MM.1S (cell line): ENCODE data around the gene STX7.

Source experiments
- DNase-seq: peaks from one replicate; pipeline ENCODE4 v3.0.0-alpha.2; 2015
- H2AFZ ChIP-seq: fragments of 300-600 bp; sonication (generic); 2 replicates; pipeline ENCODE4 v1.6.0; 2016; ENCODE audit warnings: antibody characterized with exemption, low read length
- H3F3A ChIP-seq: fragments of 300-600 bp; sonication (generic); 2 replicates; pipeline ENCODE4 v1.6.1; 2016; ENCODE audit warnings: mild to moderate bottlenecking, antibody characterized with exemption, low read length, moderate library complexity, mixed read lengths; ENCODE audit not compliant: insufficient read depth
- H3K27ac ChIP-seq: fragments of 300-600 bp; sonication (generic); 2 replicates; pipeline ENCODE4 v1.5.1; 2016; ENCODE audit warnings: mild to moderate bottlenecking, low read length
- H3K27me3 ChIP-seq: fragments of 300-600 bp; sonication (generic); replicated peaks from 2 replicates; pipeline ENCODE4 v1.6.0; 2016; ENCODE audit warnings: low read length; ENCODE audit not compliant: insufficient read depth
- H3K36me3 ChIP-seq: fragments of 300-600 bp; sonication (generic); replicated peaks from 2 replicates; pipeline ENCODE4 v1.6.1; 2016; ENCODE audit warnings: mild to moderate bottlenecking, low read length, mixed read lengths; ENCODE audit not compliant: insufficient read depth
- H3K4me1 ChIP-seq: fragments of 300-600 bp; sonication (generic); 2 replicates; pipeline ENCODE4 v1.6.1; 2016; ENCODE audit warnings: low read length, mixed read lengths
- H3K4me2 ChIP-seq: fragments of 300-600 bp; sonication (generic); 2 replicates; pipeline ENCODE4 v1.6.0; 2016; ENCODE audit warnings: low read depth, low read length
- H3K4me3 ChIP-seq: fragments of 300-600 bp; sonication (generic); 2 replicates; pipeline ENCODE4 v1.5.1; 2016; ENCODE audit warnings: low read length, mixed read lengths
- H3K79me2 ChIP-seq: fragments of 300-600 bp; sonication (generic); 2 replicates; pipeline ENCODE4 v1.6.1; 2016; ENCODE audit warnings: mixed run types, low read length, mixed read lengths
- H3K9ac ChIP-seq: fragments of 300-600 bp; sonication (generic); 2 replicates; pipeline ENCODE4 v1.6.1; 2016; ENCODE audit warnings: low read length, mixed read lengths
- H3K9me2 ChIP-seq: fragments of 300-600 bp; sonication (generic); replicated peaks from 2 replicates; pipeline ENCODE4 v1.6.1; 2016; ENCODE audit warnings: mild to moderate bottlenecking, low read length, mixed read lengths; ENCODE audit not compliant: insufficient read depth
- H3K9me3 ChIP-seq: fragments of 300-600 bp; sonication (generic); replicated peaks from 2 replicates; pipeline ENCODE4 v1.6.1; 2016; ENCODE audit warnings: mild to moderate bottlenecking, low read length, mixed read lengths; ENCODE audit not compliant: insufficient read depth
- H4K20me1 ChIP-seq: fragments of 300-600 bp; sonication (generic); 2 replicates; pipeline ENCODE4 v1.6.1; 2016; ENCODE audit warnings: mild to moderate bottlenecking, low read length, moderate library complexity, mixed read lengths; ENCODE audit not compliant: insufficient read depth
- EZH2 ChIP-seq: fragments of 300-600 bp; sonication (generic); optimal IDR thresholded peaks from 2 replicates; pipeline ENCODE3; 2017; ENCODE audit warnings: low read depth, mild to moderate bottlenecking, antibody characterized with exemption, low read length, mixed read lengths
- EZH2phosphoT487 ChIP-seq: fragments of 300-600 bp; sonication (generic); IDR thresholded peaks from 2 replicates; pipeline ENCODE4 v1.6.1; 2018; ENCODE audit warnings: antibody characterized with exemption, low read length
- TF ChIP-seq, protein P1 (sequence below): fragments of 300-600 bp; sonication (generic); IDR thresholded peaks from 2 replicates; pipeline ENCODE4 v1.5.1; 2016; ENCODE audit warnings: antibody characterized with exemption, low read length, mixed read lengths

Gene STX7

GRCh38 chr6:132527791-132528190 is 14.9 kb upstream of the STX7 start:
- Histone ChIP-seq H3K4me2 (no peak overlapping the region), H3K9me3 (no peaks in the 10 kb centered on the region), H2AFZ (no peak overlapping the region), H3K27ac (no peak overlapping the region), H3K4me1 (no peaks in the 10 kb centered on the region), H3K9ac (no peak overlapping the region), H3K9me2 (no peaks in the 10 kb centered on the region), H3K4me3 (no peak overlapping the region), H3K79me2 (no peaks in the 10 kb centered on the region), H3F3A (no peaks in the 10 kb centered on the region), H3K27me3 (no peaks in the 10 kb centered on the region), H4K20me1 (no peaks in the 10 kb centered on the region), H3K36me3 (no peaks in the 10 kb centered on the region)
- DNase-seq, result no peak
- no peak for TF ChIP-seq EZH2phosphoT487
- no peak for TF ChIP-seq EZH2
- TF ChIP-seq, protein P1, sequence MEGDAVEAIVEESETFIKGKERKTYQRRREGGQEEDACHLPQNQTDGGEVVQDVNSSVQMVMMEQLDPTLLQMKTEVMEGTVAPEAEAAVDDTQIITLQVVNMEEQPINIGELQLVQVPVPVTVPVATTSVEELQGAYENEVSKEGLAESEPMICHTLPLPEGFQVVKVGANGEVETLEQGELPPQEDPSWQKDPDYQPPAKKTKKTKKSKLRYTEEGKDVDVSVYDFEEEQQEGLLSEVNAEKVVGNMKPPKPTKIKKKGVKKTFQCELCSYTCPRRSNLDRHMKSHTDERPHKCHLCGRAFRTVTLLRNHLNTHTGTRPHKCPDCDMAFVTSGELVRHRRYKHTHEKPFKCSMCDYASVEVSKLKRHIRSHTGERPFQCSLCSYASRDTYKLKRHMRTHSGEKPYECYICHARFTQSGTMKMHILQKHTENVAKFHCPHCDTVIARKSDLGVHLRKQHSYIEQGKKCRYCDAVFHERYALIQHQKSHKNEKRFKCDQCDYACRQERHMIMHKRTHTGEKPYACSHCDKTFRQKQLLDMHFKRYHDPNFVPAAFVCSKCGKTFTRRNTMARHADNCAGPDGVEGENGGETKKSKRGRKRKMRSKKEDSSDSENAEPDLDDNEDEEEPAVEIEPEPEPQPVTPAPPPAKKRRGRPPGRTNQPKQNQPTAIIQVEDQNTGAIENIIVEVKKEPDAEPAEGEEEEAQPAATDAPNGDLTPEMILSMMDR, result no peak

- DNase-seq, result no peak
- Histone ChIP-seq H3K4me3 (no peak overlapping the region), H3K27ac (no peak overlapping the region), H3K9me2 (no peaks in the 10 kb centered on the region), H3K9me3 (no peaks in the 10 kb centered on the region), H3K9ac (no peak overlapping the region), H3F3A (no peaks in the 10 kb centered on the region), H4K20me1 (no peaks in the 10 kb centered on the region), H3K27me3 (no peaks in the 10 kb centered on the region), H3K4me2 (no peak overlapping the region), H3K4me1 (no peaks in the 10 kb centered on the region), H2AFZ (no peak overlapping the region), H3K79me2 (no peaks in the 10 kb centered on the region), H3K36me3 (no peaks in the 10 kb centered on the region)
- TF ChIP-seq EZH2phosphoT487, result no peak
- TF ChIP-seq EZH2, result no peak
- TF ChIP-seq, protein P1, result no peak
Measured at GRCh38 chr6:132526461-132526860, 13.5 kb upstream of the STX7 start.

DNA sequence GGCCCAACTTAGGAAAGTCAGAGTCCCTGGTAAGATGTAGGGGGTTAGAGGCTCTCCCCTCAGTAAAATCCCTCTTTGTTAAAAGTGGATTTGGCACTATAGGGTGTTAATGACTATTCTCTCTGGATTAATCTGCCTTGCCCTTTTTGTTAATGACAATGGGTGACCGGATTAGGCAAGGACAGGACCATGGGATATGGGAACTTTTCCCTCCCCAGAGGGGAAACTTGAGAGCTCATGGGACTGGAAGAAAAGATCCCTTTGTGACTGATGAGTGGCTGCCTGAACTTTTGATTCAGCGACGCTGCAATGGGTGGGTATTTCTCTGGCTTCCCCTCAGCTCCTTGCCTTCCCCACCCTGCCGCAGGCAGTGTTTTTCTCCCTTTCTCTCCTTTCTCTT is 12.9 kb upstream of the STX7 start:
- H3K27ac ChIP-seq, result no peak overlapping the region
- no peaks in the 10 kb centered on the region for H3K9me3 ChIP-seq
- H2AFZ ChIP-seq, result no peak overlapping the region
- DNase-seq, result no peak
- H4K20me1 ChIP-seq, result no peaks in the 10 kb centered on the region
- no peak overlapping the region for H3K9ac ChIP-seq
- no peak overlapping the region for H3K4me2 ChIP-seq
- no peak overlapping the region for H3K4me3 ChIP-seq
- no peaks in the 10 kb centered on the region for H3K4me1 ChIP-seq
- no peaks in the 10 kb centered on the region for H3K36me3 ChIP-seq
- no peaks in the 10 kb centered on the region for H3F3A ChIP-seq
- no peaks in the 10 kb centered on the region for H3K79me2 ChIP-seq
- no peaks in the 10 kb centered on the region for H3K9me2 ChIP-seq
- no peaks in the 10 kb centered on the region for H3K27me3 ChIP-seq
- TF ChIP-seq EZH2, result no peak
- TF ChIP-seq, protein P1, result no peak
- TF ChIP-seq EZH2phosphoT487, result no peak
